ENCODE measurements around the gene KPNA4. TPM values are rescaled to one million over a fixed set of nuclear protein-coding genes. Genes with fewer than 3 reads are reported as not detected.

Gene KPNA4
- total RNA-seq, 1 experiment from 2014 or later, result 40.8 TPM

DNA sequence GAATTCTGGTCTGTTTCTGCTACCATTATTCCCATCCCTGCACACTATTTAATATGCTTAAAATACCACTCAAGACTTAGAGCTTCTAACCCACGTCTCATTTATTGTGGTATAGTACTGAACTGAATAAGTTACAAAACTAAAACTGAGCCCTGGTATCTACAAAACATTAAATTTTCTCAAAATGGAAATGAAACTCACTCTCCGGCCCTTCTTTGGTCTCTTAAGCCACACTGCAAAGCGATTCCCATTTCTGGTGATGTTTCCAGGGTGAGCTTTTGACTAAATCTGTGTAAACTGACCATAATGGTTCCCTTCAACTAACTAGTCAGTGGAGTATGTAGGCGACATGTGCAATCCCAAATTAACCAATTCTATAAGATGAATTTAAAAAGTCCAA, 18.6 kb downstream of the KPNA4 start:
- Histone ChIP-seq H3K79me2 (ENCODE audit: low read length) (peaks cover 100% of the 10 kb centered on the region), H3K4me3 (ENCODE audit: low read length) (no peak overlapping the region), H3K9me3 (ENCODE audit: low read length) (0 out of 2 replicates have a peak, but pooled peaks cover 6% of the 10 kb centered on the region), H2AFZ (ENCODE audit: low read length) (no peak overlapping the region), H3K9me2 (replicated peaks; ENCODE audit: insufficient read depth, low read length) (no peaks in the 10 kb centered on the region), H4K20me1 (ENCODE audit: insufficient read depth, low read depth, low read length) (peaks cover 5% of the 10 kb centered on the region; the same call in 1 of the 2 replicates), H3K36me3 (ENCODE audit: insufficient read depth, low read length) (peaks cover 15% of the 10 kb centered on the region), H3K27ac (ENCODE audit: low read length) (no peak overlapping the region), H3K4me1 (ENCODE audit: low read length) (peaks cover 12% of the 10 kb centered on the region; the same call in 1 of the 2 replicates), H3K4me2 (ENCODE audit: low read depth, low read length, poor library complexity, severe bottlenecking) (no peak overlapping the region), H3K9ac (ENCODE audit: low read length) (no peak overlapping the region), H3K27me3 (ENCODE audit: low read length) (no peaks in the 10 kb centered on the region)
- DNase-seq, result no peak

- peaks cover 10% of the 10 kb centered on the region for H4K20me1 ChIP-seq (ENCODE audit: insufficient read depth, low read depth, low read length)
- H2AFZ ChIP-seq (ENCODE audit: low read length), result no peak overlapping the region
- no peak overlapping the region for H3K4me2 ChIP-seq (ENCODE audit: low read depth, low read length, poor library complexity, severe bottlenecking)
- H3K4me1 ChIP-seq (ENCODE audit: low read length), result peaks cover 12% of the 10 kb centered on the region; the same call in 1 of the 2 replicates
- peaks cover 100% of the 10 kb centered on the region for H3K79me2 ChIP-seq (ENCODE audit: low read length)
- no peak for DNase-seq
- H3K36me3 ChIP-seq (ENCODE audit: insufficient read depth, low read length), result peaks cover 2% of the 10 kb centered on the region; the same call in 1 of the 2 replicates
- H3K27me3 ChIP-seq (ENCODE audit: low read length), result no peaks in the 10 kb centered on the region
- H3K4me3 ChIP-seq (ENCODE audit: low read length), result no peak overlapping the region
- H3K9ac ChIP-seq (ENCODE audit: low read length), result no peak overlapping the region
- 0 out of 2 replicates have a peak, but pooled peaks cover under 1% of the 10 kb centered on the region for H3K9me3 ChIP-seq (ENCODE audit: low read length)
- no peak overlapping the region for H3K27ac ChIP-seq (ENCODE audit: low read length)
- H3K9me2 ChIP-seq (replicated peaks; ENCODE audit: insufficient read depth, low read length), result no peaks in the 10 kb centered on the region
These were observed 19.9 kb downstream of the KPNA4 start for GRCh38 chr3:160545504-160545871.

DNA sequence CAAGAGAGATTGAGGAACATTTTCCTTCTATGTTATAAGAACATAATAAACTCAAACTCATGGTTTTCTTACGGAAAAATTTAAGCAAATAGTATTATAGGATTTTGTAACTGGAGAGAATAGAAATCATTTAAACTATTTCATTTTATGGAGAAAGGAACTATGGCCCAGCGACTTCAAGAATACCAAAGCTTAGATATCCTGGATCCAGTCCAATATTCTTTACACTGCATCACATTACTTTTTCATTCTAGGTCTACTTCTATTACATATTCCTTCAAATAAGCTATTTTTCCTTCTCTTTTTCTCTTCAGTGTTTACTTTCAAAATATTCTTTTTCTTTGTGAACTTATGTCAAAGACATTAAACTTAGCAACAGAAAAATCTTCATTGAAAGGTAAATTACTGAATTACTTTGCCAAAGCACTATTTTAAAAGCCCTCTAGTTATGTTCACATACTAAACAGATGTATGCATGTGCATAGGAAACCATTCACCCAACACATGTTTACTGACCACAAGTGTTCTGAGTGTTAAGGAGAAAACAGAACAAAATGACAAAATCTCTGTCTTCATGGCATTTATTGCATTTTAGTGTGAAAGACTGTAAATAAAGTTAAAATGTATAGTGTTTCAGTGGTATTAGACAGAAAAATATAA, 20.4 kb downstream of the KPNA4 start:
- Histone ChIP-seq H3K9ac (ENCODE audit: low read length) (no peak overlapping the region), H2AFZ (ENCODE audit: low read length) (no peak overlapping the region), H3K27ac (ENCODE audit: low read length) (no peak overlapping the region), H3K4me2 (ENCODE audit: low read depth, low read length, poor library complexity, severe bottlenecking) (no peak overlapping the region), H3K9me3 (ENCODE audit: low read length) (no peaks in the 10 kb centered on the region), H4K20me1 (ENCODE audit: insufficient read depth, low read depth, low read length) (peaks cover 14% of the 10 kb centered on the region), H3K27me3 (ENCODE audit: low read length) (no peaks in the 10 kb centered on the region), H3K4me3 (ENCODE audit: low read length) (no peak overlapping the region), H3K36me3 (ENCODE audit: insufficient read depth, low read length) (no peaks in the 10 kb centered on the region), H3K79me2 (ENCODE audit: low read length) (peaks cover 100% of the 10 kb centered on the region), H3K4me1 (ENCODE audit: low read length) (peaks cover 12% of the 10 kb centered on the region; the same call in 1 of the 2 replicates), H3K9me2 (replicated peaks; ENCODE audit: insufficient read depth, low read length) (no peaks in the 10 kb centered on the region)
- no peak for DNase-seq

- Histone ChIP-seq H4K20me1 (ENCODE audit: insufficient read depth, low read depth, low read length) (peaks cover 21% of the 10 kb centered on the region), H3K9me2 (replicated peaks; ENCODE audit: insufficient read depth, low read length) (no peaks in the 10 kb centered on the region), H3K27ac (ENCODE audit: low read length) (no peak overlapping the region), H3K36me3 (ENCODE audit: insufficient read depth, low read length) (peaks cover 11% of the 10 kb centered on the region; the same call in 1 of the 2 replicates), H3K27me3 (ENCODE audit: low read length) (no peaks in the 10 kb centered on the region), H3K9ac (ENCODE audit: low read length) (no peak overlapping the region), H3K79me2 (ENCODE audit: low read length) (peaks cover 98% of the 10 kb centered on the region), H2AFZ (ENCODE audit: low read length) (no peak overlapping the region), H3K4me2 (ENCODE audit: low read depth, low read length, poor library complexity, severe bottlenecking) (no peak overlapping the region), H3K9me3 (ENCODE audit: low read length) (no peaks in the 10 kb centered on the region), H3K4me1 (ENCODE audit: low read length) (peaks cover 4% of the 10 kb centered on the region; the same call in 1 of the 2 replicates), H3K4me3 (ENCODE audit: low read length) (no peak overlapping the region)
- DNase-seq, result no peak
These were observed 24.8 kb downstream of the KPNA4 start for GRCh38 chr3:160540551-160540950.

- Histone ChIP-seq H3K79me2 (ENCODE audit: low read length) (peaks cover 93% of the 10 kb centered on the region), H4K20me1 (ENCODE audit: insufficient read depth, low read depth, low read length) (peaks cover 21% of the 10 kb centered on the region), H3K9me3 (ENCODE audit: low read length) (no peaks in the 10 kb centered on the region), H3K9ac (ENCODE audit: low read length) (no peak overlapping the region), H3K36me3 (ENCODE audit: insufficient read depth, low read length) (peaks cover 21% of the 10 kb centered on the region; the same call in 1 of the 2 replicates), H3K27me3 (ENCODE audit: low read length) (no peaks in the 10 kb centered on the region), H3K4me3 (ENCODE audit: low read length) (no peak overlapping the region), H3K4me2 (ENCODE audit: low read depth, low read length, poor library complexity, severe bottlenecking) (no peak overlapping the region), H2AFZ (ENCODE audit: low read length) (no peak overlapping the region), H3K4me1 (ENCODE audit: low read length) (no peaks in the 10 kb centered on the region), H3K9me2 (replicated peaks; ENCODE audit: insufficient read depth, low read length) (no peaks in the 10 kb centered on the region), H3K27ac (ENCODE audit: low read length) (no peak overlapping the region)
- DNase-seq, result no peak
These were observed 26.5 kb downstream of the KPNA4 start for GRCh38 chr3:160538895-160539294.

GRCh38 chr3:160537729-160538128, 27.6 kb downstream of the KPNA4 start:
- H3K27ac ChIP-seq (ENCODE audit: low read length), result no peak overlapping the region
- no peaks in the 10 kb centered on the region for H3K9me2 ChIP-seq (replicated peaks; ENCODE audit: insufficient read depth, low read length)
- no peak overlapping the region for H3K9ac ChIP-seq (ENCODE audit: low read length)
- H3K27me3 ChIP-seq (ENCODE audit: low read length), result no peaks in the 10 kb centered on the region
- H3K79me2 ChIP-seq (ENCODE audit: low read length), result peaks cover 86% of the 10 kb centered on the region
- H3K36me3 ChIP-seq (ENCODE audit: insufficient read depth, low read length), result peaks cover 29% of the 10 kb centered on the region
- no peaks in the 10 kb centered on the region for H3K9me3 ChIP-seq (ENCODE audit: low read length)
- H2AFZ ChIP-seq (ENCODE audit: low read length), result no peak overlapping the region
- peaks cover 15% of the 10 kb centered on the region for H4K20me1 ChIP-seq (ENCODE audit: insufficient read depth, low read depth, low read length)
- H3K4me2 ChIP-seq (ENCODE audit: low read depth, low read length, poor library complexity, severe bottlenecking), result no peak overlapping the region
- H3K4me1 ChIP-seq (ENCODE audit: low read length), result no peaks in the 10 kb centered on the region
- H3K4me3 ChIP-seq (ENCODE audit: low read length), result no peak overlapping the region
- no peak for DNase-seq

GRCh38 chr3:160532371-160532770, 33.0 kb downstream of the KPNA4 start:
- Histone ChIP-seq H4K20me1 (ENCODE audit: insufficient read depth, low read depth, low read length) (no peaks in the 10 kb centered on the region), H2AFZ (ENCODE audit: low read length) (no peak overlapping the region), H3K9me2 (replicated peaks; ENCODE audit: insufficient read depth, low read length) (no peaks in the 10 kb centered on the region), H3K79me2 (ENCODE audit: low read length) (peaks cover 57% of the 10 kb centered on the region), H3K4me1 (ENCODE audit: low read length) (no peaks in the 10 kb centered on the region), H3K4me3 (ENCODE audit: low read length) (no peak overlapping the region), H3K9ac (ENCODE audit: low read length) (no peak overlapping the region), H3K9me3 (ENCODE audit: low read length) (no peaks in the 10 kb centered on the region), H3K27me3 (ENCODE audit: low read length) (no peaks in the 10 kb centered on the region), H3K27ac (ENCODE audit: low read length) (no peak overlapping the region), H3K36me3 (ENCODE audit: insufficient read depth, low read length) (peaks cover 65% of the 10 kb centered on the region), H3K4me2 (ENCODE audit: low read depth, low read length, poor library complexity, severe bottlenecking) (no peak overlapping the region)
- no peak for DNase-seq

DNA sequence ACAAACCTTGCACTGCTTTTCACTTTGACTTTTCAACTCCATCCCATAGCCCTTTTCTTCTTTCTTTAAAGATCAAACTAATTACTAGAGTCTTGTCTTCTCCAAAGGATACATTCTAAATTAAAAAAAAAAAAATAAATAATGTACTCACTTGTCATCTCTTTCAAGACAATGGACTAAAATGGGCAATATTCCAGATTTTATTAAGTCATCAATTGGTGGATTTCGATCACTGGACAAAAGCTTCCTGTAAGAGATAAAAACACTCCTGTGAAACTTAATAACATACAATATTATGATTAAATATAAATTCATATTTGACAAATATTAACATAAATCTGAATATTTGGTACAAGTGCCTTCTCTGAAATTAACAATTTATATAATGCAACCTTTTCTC, 34.1 kb downstream of the KPNA4 start:
- no peak overlapping the region for H3K9ac ChIP-seq (ENCODE audit: low read length)
- no peaks in the 10 kb centered on the region for H3K4me1 ChIP-seq (ENCODE audit: low read length)
- DNase-seq, result no peak
- H3K9me2 ChIP-seq (replicated peaks; ENCODE audit: insufficient read depth, low read length), result no peaks in the 10 kb centered on the region
- no peak overlapping the region for H2AFZ ChIP-seq (ENCODE audit: low read length)
- no peaks in the 10 kb centered on the region for H3K27me3 ChIP-seq (ENCODE audit: low read length)
- no peak overlapping the region for H3K27ac ChIP-seq (ENCODE audit: low read length)
- H4K20me1 ChIP-seq (ENCODE audit: insufficient read depth, low read depth, low read length), result no peaks in the 10 kb centered on the region
- H3K79me2 ChIP-seq (ENCODE audit: low read length), result peaks cover 54% of the 10 kb centered on the region
- H3K4me3 ChIP-seq (ENCODE audit: low read length), result no peak overlapping the region
- no peaks in the 10 kb centered on the region for H3K9me3 ChIP-seq (ENCODE audit: low read length)
- H3K4me2 ChIP-seq (ENCODE audit: low read depth, low read length, poor library complexity, severe bottlenecking), result no peak overlapping the region
- H3K36me3 ChIP-seq (ENCODE audit: insufficient read depth, low read length), result peaks cover 71% of the 10 kb centered on the region
